Measurements from ENCODE around the gene NR1H2.

Gene NR1H2

GRCh38 chr19:50394017-50394416 is 17.8 kb downstream of the NR1H2 start:
- no peak for TF ChIP-seq CTCF (IDR thresholded peaks at IDR 0.05; ENCODE audit: extremely low read depth, insufficient read depth, missing control alignments)
- in situ Hi-C loops (cut with MboI; ENCODE audit: low pct_unique_long_range_greater_than_20kb, low sequenced_read_pairs, unreplicated experiment): no loop called here

GRCh38 chr19:50398675-50399367 is 22.6 kb downstream of the NR1H2 start:
- TF ChIP-seq CTCF (IDR thresholded peaks at IDR 0.05; ENCODE audit: extremely low read depth, insufficient read depth, missing control alignments): no peak

More at GRCh38 chr19:50394017-50394416, 17.8 kb downstream of the NR1H2 start:
- no peak for DNase-seq (ENCODE audit: low spot score)

DNA sequence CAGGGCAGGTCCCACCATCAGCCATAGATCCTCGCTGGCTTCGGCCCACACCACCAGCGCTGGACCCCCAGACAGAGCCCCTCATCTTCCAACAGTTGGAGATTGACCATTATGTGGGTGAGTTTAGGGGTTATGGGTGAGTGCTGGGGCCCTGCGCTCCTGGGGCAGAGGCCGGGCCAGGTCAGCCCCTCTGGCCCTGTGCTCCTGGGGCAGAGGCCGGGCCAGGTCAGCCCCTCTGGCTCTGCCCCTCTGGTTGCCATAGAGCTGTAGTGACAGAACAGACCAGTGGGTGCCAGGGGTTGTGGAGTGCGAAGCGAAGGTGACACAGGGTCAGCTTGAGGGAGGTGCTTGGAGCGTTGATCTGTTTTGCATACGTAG is 23.1 kb downstream of the NR1H2 start:
- in situ Hi-C loops (cut with MboI; ENCODE audit: low pct_unique_long_range_greater_than_20kb, low sequenced_read_pairs, unreplicated experiment): no loop called here
- DNase-seq (ENCODE audit: low spot score): no peak
- TF ChIP-seq CTCF (IDR thresholded peaks at IDR 0.05; ENCODE audit: extremely low read depth, insufficient read depth, missing control alignments): no peak

More at GRCh38 chr19:50398675-50399367, 22.6 kb downstream of the NR1H2 start:
- in situ Hi-C loops (cut with MboI; ENCODE audit: low pct_unique_long_range_greater_than_20kb, low sequenced_read_pairs, unreplicated experiment): no loop called here
- no peak for DNase-seq (ENCODE audit: low spot score)

DNA sequence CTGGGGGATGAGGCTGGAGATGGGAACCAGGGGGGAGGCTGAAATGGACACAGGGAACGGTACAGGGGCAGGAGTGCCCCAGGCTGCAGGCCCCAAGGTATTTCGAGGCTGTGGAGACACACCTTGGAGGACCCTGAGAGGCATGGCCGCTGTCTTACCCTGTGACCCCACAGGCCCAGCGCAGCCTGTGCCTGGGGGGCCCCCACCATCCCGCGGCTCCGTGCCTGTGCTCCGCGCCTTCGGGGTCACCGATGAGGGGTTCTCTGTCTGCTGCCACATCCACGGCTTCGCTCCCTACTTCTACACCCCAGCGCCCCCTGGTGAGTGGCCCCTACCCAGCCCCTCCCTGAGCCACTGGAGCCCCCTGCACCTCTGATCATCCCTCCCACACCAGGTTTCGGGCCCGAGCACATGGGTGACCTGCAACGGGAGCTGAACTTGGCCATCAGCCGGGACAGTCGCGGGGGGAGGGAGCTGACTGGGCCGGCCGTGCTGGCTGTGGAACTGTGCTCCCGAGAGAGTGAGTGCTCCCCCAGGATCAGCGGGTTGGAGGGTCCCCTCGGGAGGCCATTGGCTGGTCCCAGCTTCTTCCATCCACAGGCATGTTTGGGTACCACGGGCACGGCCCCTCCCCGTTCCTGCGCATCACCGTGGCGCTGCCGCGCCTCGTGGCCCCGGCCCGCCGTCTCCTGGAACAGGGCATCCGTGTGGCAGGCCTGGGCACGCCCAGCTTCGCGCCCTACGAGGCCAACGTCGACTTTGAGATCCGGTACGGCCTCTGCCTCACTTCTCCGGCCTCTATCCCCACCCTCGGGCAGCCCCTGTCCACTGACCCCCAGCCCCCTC is 25.6 kb downstream of the NR1H2 start:
- in situ Hi-C loops (cut with MboI; ENCODE audit: low pct_unique_long_range_greater_than_20kb, low sequenced_read_pairs, unreplicated experiment): no loop called here
- no peak for TF ChIP-seq CTCF (IDR thresholded peaks at IDR 0.05; ENCODE audit: extremely low read depth, insufficient read depth, missing control alignments)
- DNase-seq (ENCODE audit: low spot score): no peak

DNA sequence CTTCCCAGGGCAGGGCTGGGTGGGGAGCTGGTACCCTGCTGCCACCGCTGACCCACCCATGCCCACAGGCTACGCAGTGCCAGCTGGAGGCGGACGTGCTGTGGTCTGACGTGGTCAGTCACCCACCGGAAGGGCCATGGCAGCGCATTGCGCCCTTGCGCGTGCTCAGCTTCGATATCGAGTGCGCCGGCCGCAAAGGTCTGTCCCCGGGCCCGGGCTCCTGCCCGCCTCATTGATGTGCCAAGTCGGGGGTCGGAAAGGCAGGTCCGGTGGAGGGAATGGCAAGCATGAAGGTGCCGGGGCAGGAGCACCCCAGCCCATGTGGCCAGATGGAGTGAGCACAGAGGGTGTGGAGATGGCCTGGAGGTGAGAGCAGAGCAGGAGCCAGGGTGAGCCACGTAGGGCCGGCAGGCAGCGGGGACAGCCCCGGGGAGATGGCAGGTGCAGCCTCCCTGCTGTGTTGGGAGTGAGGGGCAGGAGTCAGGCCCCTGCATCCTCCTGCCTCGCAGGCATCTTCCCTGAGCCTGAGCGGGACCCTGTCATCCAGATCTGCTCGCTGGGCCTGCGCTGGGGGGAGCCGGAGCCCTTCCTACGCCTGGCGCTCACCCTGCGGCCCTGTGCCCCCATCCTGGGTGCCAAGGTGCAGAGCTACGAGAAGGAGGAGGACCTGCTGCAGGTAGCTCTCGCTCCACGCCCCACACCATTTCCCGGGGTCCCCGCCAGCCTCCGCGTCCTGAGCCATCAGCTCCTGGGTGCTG is 26.5 kb downstream of the NR1H2 start:
- no peak for DNase-seq (ENCODE audit: low spot score)
- in situ Hi-C loops (cut with MboI; ENCODE audit: low pct_unique_long_range_greater_than_20kb, low sequenced_read_pairs, unreplicated experiment): no loop called here
- TF ChIP-seq CTCF (IDR thresholded peaks at IDR 0.05; ENCODE audit: extremely low read depth, insufficient read depth, missing control alignments): no peak

- in situ Hi-C loops (cut with MboI; ENCODE audit: low pct_unique_long_range_greater_than_20kb, low sequenced_read_pairs, unreplicated experiment): no loop called here
- no peak for DNase-seq (ENCODE audit: low spot score)
- no peak for TF ChIP-seq CTCF (IDR thresholded peaks at IDR 0.05; ENCODE audit: extremely low read depth, insufficient read depth, missing control alignments)
Measured at GRCh38 chr19:50406156-50406820, 30.0 kb downstream of the NR1H2 start.

All from GM13977 (cell line).